ENCODE measurements around the gene PTPRZ1. TPM values are rescaled to one million over a fixed set of nuclear protein-coding genes. Genes with fewer than 3 reads are reported as not detected.

The PTPRZ1 gene
- total RNA-seq, 1 donor from 2014 or later = 154 TPM

GRCh38 chr7:121885166-121885920 lies 12.4 kb downstream of the PTPRZ1 start:
- Histone ChIP-seq H3K9me3 (ENCODE audit: low read depth) (no peaks in the 10 kb centered on the region), H3K79me2 (ENCODE audit: low read depth) (peaks cover 100% of the 10 kb centered on the region), H3K27ac (no peak overlapping the region), H3K4me2 (no peak overlapping the region), H4K20me1 (ENCODE audit: low read depth) (peaks cover 41% of the 10 kb centered on the region), H3K36me3 (peaks cover 8% of the 10 kb centered on the region), H3K9ac (no peak overlapping the region), H3F3A (ENCODE audit: low read depth) (peaks cover 14% of the 10 kb centered on the region), H3K27me3 (no peaks in the 10 kb centered on the region), H3K4me1 (peaks cover 35% of the 10 kb centered on the region), H2AFZ (replicated peaks) (no peak overlapping the region), H3K4me3 (no peak overlapping the region)
- H3K4me1 Mint-ChIP-seq = peaks cover 7% of the 10 kb centered on the region
- peaks cover 32% of the 10 kb centered on the region for H3K9me3 Mint-ChIP-seq
- H3K27me3 Mint-ChIP-seq (ENCODE audit: insufficient read depth, low read depth) = no peaks in the 10 kb centered on the region
- H3K36me3 Mint-ChIP-seq = peaks cover 56% of the 10 kb centered on the region
- H3K4me3 Mint-ChIP-seq = no peak overlapping the region
- no peak overlapping the region for H3K27ac Mint-ChIP-seq
- TF ChIP-seq EZH2 (IDR thresholded peaks at IDR 0.05) = no peak
- no peak for TF ChIP-seq EZH2phosphoT487 (IDR thresholded peaks at IDR 0.05)
- no peak for TF ChIP-seq CTCF (IDR thresholded peaks at IDR 0.05)
- no peak for DNase-seq (ENCODE audit: low spot score)

- Histone ChIP-seq H3K27ac (peak overlapping the region; percentile 31), H2AFZ (replicated peaks) (no peak overlapping the region), H3K4me1 (peaks cover 18% of the 10 kb centered on the region), H3K79me2 (ENCODE audit: low read depth) (peaks cover 100% of the 10 kb centered on the region), H3K4me3 (no peak overlapping the region), H3K36me3 (no peaks in the 10 kb centered on the region), H4K20me1 (ENCODE audit: low read depth) (peaks cover 24% of the 10 kb centered on the region), H3F3A (ENCODE audit: low read depth) (no peaks in the 10 kb centered on the region), H3K9me3 (ENCODE audit: low read depth) (no peaks in the 10 kb centered on the region), H3K4me2 (no peak overlapping the region), H3K9ac (no peak overlapping the region), H3K27me3 (no peaks in the 10 kb centered on the region)
- no peak overlapping the region for H3K27ac Mint-ChIP-seq
- TF ChIP-seq EZH2 (IDR thresholded peaks at IDR 0.05) (no peak), CTCF (IDR thresholded peaks at IDR 0.05) (no peak), EZH2phosphoT487 (IDR thresholded peaks at IDR 0.05) (no peak)
- peaks cover 24% of the 10 kb centered on the region for H3K9me3 Mint-ChIP-seq
- no peak for DNase-seq (ENCODE audit: low spot score)
- H3K4me3 Mint-ChIP-seq = no peak overlapping the region
- no peaks in the 10 kb centered on the region for H3K27me3 Mint-ChIP-seq (ENCODE audit: insufficient read depth, low read depth)
- no peaks in the 10 kb centered on the region for H3K4me1 Mint-ChIP-seq
- H3K36me3 Mint-ChIP-seq = peaks cover 45% of the 10 kb centered on the region
Observed at GRCh38 chr7:121887634-121888033, 14.7 kb downstream of the PTPRZ1 start.

GRCh38 chr7:121890833-121891232 lies 17.9 kb downstream of the PTPRZ1 start:
- Mint-ChIP-seq H3K27me3 (ENCODE audit: insufficient read depth, low read depth) (no peaks in the 10 kb centered on the region), H3K4me3 (no peak overlapping the region), H3K4me1 (no peaks in the 10 kb centered on the region), H3K9me3 (peaks cover 24% of the 10 kb centered on the region), H3K27ac (no peak overlapping the region), H3K36me3 (peaks cover 51% of the 10 kb centered on the region)
- no peak for TF ChIP-seq EZH2 (IDR thresholded peaks at IDR 0.05)
- no peak for TF ChIP-seq CTCF (IDR thresholded peaks at IDR 0.05)
- TF ChIP-seq EZH2phosphoT487 (IDR thresholded peaks at IDR 0.05) = no peak
- Histone ChIP-seq H3K4me3 (no peak overlapping the region), H3K9me3 (ENCODE audit: low read depth) (no peaks in the 10 kb centered on the region), H3F3A (ENCODE audit: low read depth) (no peaks in the 10 kb centered on the region), H3K36me3 (peaks cover 1% of the 10 kb centered on the region), H4K20me1 (ENCODE audit: low read depth) (peaks cover 6% of the 10 kb centered on the region), H3K27me3 (no peaks in the 10 kb centered on the region), H3K4me1 (peaks cover 12% of the 10 kb centered on the region), H3K79me2 (ENCODE audit: low read depth) (peaks cover 99% of the 10 kb centered on the region), H2AFZ (replicated peaks) (no peak overlapping the region), H3K27ac (no peak overlapping the region), H3K4me2 (no peak overlapping the region), H3K9ac (no peak overlapping the region)
- DNase-seq (ENCODE audit: low spot score) = no peak
